OCI-LY7 (cell line): ENCODE measurements around the gene APBB2. TPM values are rescaled to one million over a fixed set of nuclear protein-coding genes. Genes with fewer than 3 reads are reported as not detected.

Experiments used
- BruUV-seq: library from RNA; stranded (reverse); fragments of 400-500 nt; replicated peaks from 2 replicates; lab custom pipeline; 2021; lab: Mats Ljungman, UMichigan
- CTCF ChIA-PET: fragments of 300-600 bp; sonication (Branson Sonifier 250); formaldehyde crosslinking; loops from one replicate; lab custom pipeline; 2022; ENCODE audit warnings: antibody characterized with exemption; ENCODE audit not compliant: unreplicated experiment; lab: Charles Lee
- POLR2A ChIA-PET: fragments of 300-600 bp; sonication (Branson Sonifier 250); formaldehyde crosslinking; loops from one replicate; lab custom pipeline; 2022; ENCODE audit warnings: antibody characterized with exemption; lab: Charles Lee
- DNase-seq: peaks from one replicate; pipeline ENCODE4 v3.0.0-alpha.2; 2015; ENCODE audit warnings: low spot score
- H2AFZ ChIP-seq: fragments of 200-600 bp; sonication (generic), shearing (Covaris generic); 2 replicates; pipeline ENCODE4 v1.6.1; 2014; ENCODE audit warnings: mild to moderate bottlenecking, antibody characterized with exemption, low read length, moderate library complexity
- H3K27ac ChIP-seq: fragments of 200-600 bp; sonication (generic); 2 replicates; pipeline ENCODE4 v1.5.1; 2014; ENCODE audit warnings: mixed run types, low read depth, mild to moderate bottlenecking, moderate library complexity, low read length, inconsistent platforms; ENCODE audit not compliant: poor library complexity, severe bottlenecking
- H3K36me3 ChIP-seq: fragments of 200-600 bp; sonication (generic); 2 replicates; pipeline ENCODE4 v1.6.1; 2014; ENCODE audit warnings: mild to moderate bottlenecking, antibody characterized with exemption, low read length, moderate library complexity, mixed read lengths; ENCODE audit not compliant: insufficient read depth
- H3K4me1 ChIP-seq: fragments of 200-600 bp; sonication (generic); 2 replicates; pipeline ENCODE4 v1.5.1; 2014; ENCODE audit warnings: mild to moderate bottlenecking, low read length; ENCODE audit not compliant: insufficient read depth, poor library complexity, severe bottlenecking
- H3K4me2 ChIP-seq: fragments of 200-600 bp; sonication (generic); 2 replicates; pipeline ENCODE4 v1.6.1; 2014; ENCODE audit warnings: mild to moderate bottlenecking, low read length
- H3K4me3 ChIP-seq: fragments of 200-600 bp; sonication (generic); 2 replicates; pipeline ENCODE4 v1.5.1; 2014; ENCODE audit warnings: mild to moderate bottlenecking, low read depth, low read length; ENCODE audit not compliant: poor library complexity, severe bottlenecking
- H3K79me2 ChIP-seq: fragments of 200-600 bp; sonication (generic); 2 replicates; pipeline ENCODE4 v1.6.1; 2016; ENCODE audit warnings: low read depth, mild to moderate bottlenecking, low read length, moderate library complexity, mixed read lengths; ENCODE audit not compliant: insufficient read depth
- H3K9me2 ChIP-seq: fragments of 200-600 bp; sonication (generic); 2 replicates; pipeline ENCODE4 v1.6.1; 2016; ENCODE audit warnings: mild to moderate bottlenecking, low read length, mixed read lengths; ENCODE audit not compliant: insufficient read depth
- H3K9me3 ChIP-seq: fragments of 200-600 bp; sonication (generic); 2 replicates; pipeline ENCODE4 v1.6.1; 2014; ENCODE audit warnings: mild to moderate bottlenecking, mixed run types, low read length, mixed read lengths
- H4K20me1 ChIP-seq: fragments of 200-600 bp; sonication (generic); 2 replicates; pipeline ENCODE4 v1.6.1; 2014; ENCODE audit warnings: mild to moderate bottlenecking, antibody characterized with exemption, low read length, moderate library complexity, mixed read lengths; ENCODE audit not compliant: insufficient read depth
- CTCF ChIP-seq: fragments of 200-600 bp; sonication (generic); conservative IDR thresholded peaks from 2 replicates; pipeline ENCODE4 v1.5.1; 2014; ENCODE audit warnings: mild to moderate bottlenecking, antibody characterized with exemption, low read length, moderate library complexity, mixed read lengths
- EZH2phosphoT487 ChIP-seq: fragments of 200-600 bp; sonication (generic); IDR thresholded peaks from 2 replicates; pipeline ENCODE4 v1.6.1; 2018; ENCODE audit warnings: low read depth, borderline replicate concordance, mild to moderate bottlenecking, mixed run types, antibody characterized with exemption, low read length, moderate library complexity, mixed read lengths
- intact Hi-C: fragments of 100-400 bp; cut with micrococcal nuclease; formaldehyde crosslinking; loops from one replicate; pipeline ENCODE4 v1.10.0; 2022; ENCODE audit not compliant: unreplicated experiment
- total RNA-seq, 2 experiments: library from RNA; depleted of rRNA in 1 of 2; stranded (reverse); fragments of >200 nt in 1 of 2; shearing (Covaris generic) in 1 of 2; gene quantifications; 2 replicates each; pipeline ENCODE4 v1.2.3, GENCODE V29; 2014 to 2022

APBB2 gene
- total RNA-seq, 2 experiments from 2014 or later = 66.4 to 88.5 TPM

DNA sequence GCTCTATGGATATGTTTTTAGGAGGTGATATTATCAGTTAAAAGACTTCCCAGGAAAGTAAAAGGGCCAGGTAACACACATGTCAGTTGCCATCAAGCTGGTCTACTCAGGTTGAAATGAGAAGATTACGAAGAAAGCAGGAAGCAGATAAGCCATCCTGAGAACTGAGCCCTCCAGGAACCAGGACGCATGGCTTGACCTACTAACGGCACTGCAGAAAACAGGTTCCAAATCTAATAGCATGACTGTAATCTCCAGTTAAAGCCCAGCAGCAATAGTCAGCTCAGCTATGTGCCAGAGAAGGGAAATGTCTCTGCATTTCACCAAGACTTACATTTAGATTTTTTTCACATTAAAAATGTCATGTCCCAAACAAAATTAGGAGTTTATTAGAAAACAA lies 77.9 kb downstream of the APBB2 start:
- ChIA-PET POLR2A (interaction anchor here (1.2 kb wide), 1 partner anchor 40 kb away, joined by 4 read pairs; no protein-coding TSS in a partner anchor), CTCF (interaction anchor here (1.0 kb wide), 1 partner anchor 160 kb away, joined by 3 read pairs; no protein-coding TSS in a partner anchor)
- TF ChIP-seq EZH2phosphoT487 = no peak
- TF ChIP-seq CTCF = no peak
- Histone ChIP-seq H3K4me2 (no peak overlapping the region), H3K9me3 (peaks cover 13% of the 10 kb centered on the region; the same call in 1 of the 2 replicates), H2AFZ (no peak overlapping the region), H3K36me3 (peaks cover 33% of the 10 kb centered on the region), H3K4me3 (no peak overlapping the region), H3K27ac (no peak overlapping the region), H3K79me2 (peaks cover 15% of the 10 kb centered on the region; the same call in 1 of the 2 replicates), H3K9me2 (no peaks in the 10 kb centered on the region), H4K20me1 (no peaks in the 10 kb centered on the region), H3K4me1 (peaks cover 32% of the 10 kb centered on the region)
- intact Hi-C loops = no loop called here
- no peak for DNase-seq
- no TSS peak for BruUV-seq

DNA sequence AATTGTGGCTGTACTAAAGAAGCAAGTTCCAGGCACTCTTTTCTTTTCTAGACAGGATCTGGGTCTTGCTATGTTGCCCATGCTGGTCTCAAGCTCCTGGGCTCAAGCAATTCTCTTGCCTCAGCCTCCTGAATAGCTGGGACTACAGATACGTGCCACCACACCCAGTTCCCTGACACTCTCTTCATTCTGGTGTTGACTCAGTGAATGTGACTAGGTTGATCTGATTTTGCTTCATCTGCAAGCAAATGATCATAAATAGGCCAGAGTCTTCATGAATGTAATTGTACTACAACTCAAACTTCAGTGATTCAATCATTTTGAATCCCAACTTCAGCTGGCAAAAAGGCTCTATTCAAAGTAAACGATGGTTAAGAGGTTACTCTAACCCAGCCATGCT lies 78.5 kb downstream of the APBB2 start:
- Histone ChIP-seq H3K4me3 (no peak overlapping the region), H3K9me2 (no peaks in the 10 kb centered on the region), H3K36me3 (peaks cover 26% of the 10 kb centered on the region), H3K4me2 (no peak overlapping the region), H2AFZ (no peak overlapping the region), H3K9me3 (peaks cover 13% of the 10 kb centered on the region; the same call in 1 of the 2 replicates), H3K27ac (no peak overlapping the region), H4K20me1 (no peaks in the 10 kb centered on the region), H3K4me1 (peaks cover 32% of the 10 kb centered on the region), H3K79me2 (peaks cover 20% of the 10 kb centered on the region; the same call in 1 of the 2 replicates)
- TF ChIP-seq EZH2phosphoT487 = no peak
- no TSS peak for BruUV-seq
- no peak for DNase-seq
- POLR2A ChIA-PET = interaction anchor here (0.9 to 1.1 kb wide), 2 partner anchors 12 to 16 kb away, joined by 3 to 5 read pairs; no protein-coding TSS in a partner anchor
- CTCF ChIA-PET = interaction anchor here (1.0 kb wide), 1 partner anchor 159 kb away, joined by 3 read pairs; no protein-coding TSS in a partner anchor
- intact Hi-C loops = no loop called here

- intact Hi-C loops = loop anchor here (5.0 kb wide), 1 partner anchor 78 kb away; the partner anchor contains the start of gene APBB2
- no peak overlapping the region for H3K27ac ChIP-seq
- peak; percentile 15 for DNase-seq
- TF ChIP-seq EZH2phosphoT487 (no peak), CTCF (no peak)
- no peaks in the 10 kb centered on the region for H3K9me2 ChIP-seq
- peaks cover 32% of the 10 kb centered on the region for H3K4me1 ChIP-seq
- BruUV-seq = no TSS peak
- CTCF ChIA-PET = no interaction called here
- no peak overlapping the region for H3K4me2 ChIP-seq
- peaks cover 20% of the 10 kb centered on the region; the same call in 1 of the 2 replicates for H3K79me2 ChIP-seq
- H2AFZ ChIP-seq = no peak overlapping the region
- H3K9me3 ChIP-seq = peaks cover 13% of the 10 kb centered on the region; the same call in 1 of the 2 replicates
- no peaks in the 10 kb centered on the region for H4K20me1 ChIP-seq
- no peak overlapping the region for H3K4me3 ChIP-seq
- POLR2A ChIA-PET = interaction anchor here (0.5 to 0.8 kb wide), 2 partner anchors 15 to 59 kb away, joined by 3 to 7 read pairs; no protein-coding TSS in a partner anchor
- peaks cover 19% of the 10 kb centered on the region for H3K36me3 ChIP-seq
These were observed 79.8 kb downstream of the APBB2 start for GRCh38 chr4:41134581-41134980.
